HG03066 (cell line): Measurements from ENCODE around the gene SLC12A9.
"Not testable (repeated sequence)": the region's sequence is repeated elsewhere in the genome, so short reads cannot be mapped to it uniquely, and the experiment has no call there.

Experiments used
- ATAC-seq: cut with Tn5 transposase; IDR thresholded peaks from one replicate; pipeline ENCODE4 v1.9.1; 2021; ENCODE audit warnings: low read depth; ENCODE audit not compliant: unreplicated experiment

SLC12A9 gene, protein sequence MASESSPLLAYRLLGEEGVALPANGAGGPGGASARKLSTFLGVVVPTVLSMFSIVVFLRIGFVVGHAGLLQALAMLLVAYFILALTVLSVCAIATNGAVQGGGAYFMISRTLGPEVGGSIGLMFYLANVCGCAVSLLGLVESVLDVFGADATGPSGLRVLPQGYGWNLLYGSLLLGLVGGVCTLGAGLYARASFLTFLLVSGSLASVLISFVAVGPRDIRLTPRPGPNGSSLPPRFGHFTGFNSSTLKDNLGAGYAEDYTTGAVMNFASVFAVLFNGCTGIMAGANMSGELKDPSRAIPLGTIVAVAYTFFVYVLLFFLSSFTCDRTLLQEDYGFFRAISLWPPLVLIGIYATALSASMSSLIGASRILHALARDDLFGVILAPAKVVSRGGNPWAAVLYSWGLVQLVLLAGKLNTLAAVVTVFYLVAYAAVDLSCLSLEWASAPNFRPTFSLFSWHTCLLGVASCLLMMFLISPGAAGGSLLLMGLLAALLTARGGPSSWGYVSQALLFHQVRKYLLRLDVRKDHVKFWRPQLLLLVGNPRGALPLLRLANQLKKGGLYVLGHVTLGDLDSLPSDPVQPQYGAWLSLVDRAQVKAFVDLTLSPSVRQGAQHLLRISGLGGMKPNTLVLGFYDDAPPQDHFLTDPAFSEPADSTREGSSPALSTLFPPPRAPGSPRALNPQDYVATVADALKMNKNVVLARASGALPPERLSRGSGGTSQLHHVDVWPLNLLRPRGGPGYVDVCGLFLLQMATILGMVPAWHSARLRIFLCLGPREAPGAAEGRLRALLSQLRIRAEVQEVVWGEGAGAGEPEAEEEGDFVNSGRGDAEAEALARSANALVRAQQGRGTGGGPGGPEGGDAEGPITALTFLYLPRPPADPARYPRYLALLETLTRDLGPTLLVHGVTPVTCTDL

DNA sequence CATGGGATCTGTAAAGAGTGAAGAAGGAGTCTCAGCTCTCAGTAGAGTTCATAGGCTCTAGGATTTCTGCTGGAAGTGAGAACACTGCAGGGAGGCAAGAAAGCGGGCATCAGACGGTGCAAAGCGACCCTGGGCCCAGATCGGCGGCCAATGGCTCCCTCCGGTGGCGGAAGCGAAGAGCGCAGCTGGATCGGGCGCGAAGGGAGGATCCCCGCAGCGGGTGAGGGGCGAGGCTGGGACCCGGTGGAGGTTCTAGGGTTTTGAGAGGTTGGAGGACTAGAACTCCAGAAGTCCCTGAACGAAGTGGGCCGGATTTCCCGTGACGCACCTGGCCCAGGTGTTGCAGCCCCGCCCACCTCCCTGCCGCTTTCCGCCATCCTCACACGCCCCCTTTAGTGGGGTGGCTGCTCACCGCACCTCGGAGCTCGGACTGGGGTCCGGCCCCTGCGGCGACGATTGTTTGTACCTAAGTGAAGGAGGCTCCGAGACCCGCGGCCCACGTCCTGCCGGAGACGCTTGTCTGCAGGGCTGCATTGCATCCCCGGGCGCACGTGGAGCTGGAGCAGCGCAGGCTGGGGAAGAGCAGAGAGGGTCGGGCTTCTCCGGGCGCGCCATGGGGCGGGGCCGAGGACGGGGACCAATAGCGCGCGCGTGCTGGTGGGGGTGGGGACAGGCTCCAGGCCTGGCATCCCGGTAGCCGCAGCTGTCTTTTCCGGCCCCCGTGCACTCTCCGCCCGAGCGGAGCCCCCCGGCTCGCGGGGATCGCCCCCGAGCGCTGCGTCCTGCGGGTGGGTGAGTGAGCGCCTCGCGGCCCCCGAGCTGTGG is at the start of gene SLC12A9:
SLC12A9 (plus strand) TSS at position 666 of the 825 bp plus-strand sequence. CDS start 1,485 bp downstream, outside the sequence.
- peak; percentile 81 for ATAC-seq

DNA sequence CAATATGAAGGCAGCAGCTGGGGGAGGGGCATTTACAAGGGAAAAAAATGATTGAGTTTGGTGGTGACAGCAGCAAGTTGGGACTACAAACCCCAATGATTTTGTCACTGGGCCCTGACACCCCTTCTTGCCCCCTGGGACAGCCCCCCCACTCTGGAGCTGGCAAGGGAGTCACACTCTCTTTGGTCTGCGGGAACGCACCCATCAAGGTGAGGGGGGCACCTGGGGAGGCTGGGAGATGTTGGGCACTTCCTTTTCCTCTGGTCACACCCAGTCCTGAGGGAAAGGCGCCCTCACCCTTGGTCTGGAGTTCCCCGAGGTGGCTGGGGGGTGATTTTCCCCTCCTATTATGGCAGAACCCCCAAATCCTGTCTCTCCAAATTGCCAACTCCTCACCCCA is 49.6 kb upstream of the SLC12A9 start:
- no peak for ATAC-seq

DNA sequence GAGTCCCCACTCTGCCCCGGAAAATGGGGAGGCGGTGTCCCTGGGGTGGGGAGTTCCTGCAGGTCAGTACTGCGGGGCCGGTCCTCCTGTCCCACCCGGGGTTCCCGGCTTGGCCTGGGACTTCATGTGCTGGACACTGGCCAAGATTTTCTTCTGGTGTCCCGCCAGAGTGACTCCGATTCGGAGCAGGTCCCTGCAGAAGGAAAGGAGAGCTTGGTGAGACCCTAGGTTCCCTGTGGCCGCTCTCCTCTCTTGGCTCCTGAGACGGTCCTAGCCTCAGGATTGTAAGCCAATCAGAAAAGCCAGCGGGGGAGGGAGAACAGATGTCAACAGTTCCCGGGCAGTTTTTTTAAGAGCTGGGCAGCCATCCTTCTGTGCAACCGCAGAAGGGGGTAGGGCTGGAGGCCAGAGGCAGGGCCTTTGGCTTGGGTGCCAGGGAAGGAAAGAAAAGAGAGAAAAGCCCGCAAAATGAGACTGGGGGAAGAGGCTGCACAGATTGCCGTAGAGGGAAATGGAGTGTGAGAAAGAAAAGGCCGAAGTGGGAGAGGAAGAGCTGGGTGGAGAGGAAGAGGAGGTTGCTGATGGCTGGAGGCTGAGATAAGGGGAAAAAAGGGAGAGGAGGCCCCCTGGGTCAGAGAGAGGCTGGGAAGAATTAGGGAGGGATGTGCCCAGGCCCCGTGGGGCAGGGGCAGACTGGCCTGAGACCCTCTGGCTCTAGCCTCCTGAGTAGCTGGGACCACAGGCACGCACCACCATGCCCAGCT is 48.9 kb upstream of the SLC12A9 start:
- peak; percentile 76 for ATAC-seq

DNA sequence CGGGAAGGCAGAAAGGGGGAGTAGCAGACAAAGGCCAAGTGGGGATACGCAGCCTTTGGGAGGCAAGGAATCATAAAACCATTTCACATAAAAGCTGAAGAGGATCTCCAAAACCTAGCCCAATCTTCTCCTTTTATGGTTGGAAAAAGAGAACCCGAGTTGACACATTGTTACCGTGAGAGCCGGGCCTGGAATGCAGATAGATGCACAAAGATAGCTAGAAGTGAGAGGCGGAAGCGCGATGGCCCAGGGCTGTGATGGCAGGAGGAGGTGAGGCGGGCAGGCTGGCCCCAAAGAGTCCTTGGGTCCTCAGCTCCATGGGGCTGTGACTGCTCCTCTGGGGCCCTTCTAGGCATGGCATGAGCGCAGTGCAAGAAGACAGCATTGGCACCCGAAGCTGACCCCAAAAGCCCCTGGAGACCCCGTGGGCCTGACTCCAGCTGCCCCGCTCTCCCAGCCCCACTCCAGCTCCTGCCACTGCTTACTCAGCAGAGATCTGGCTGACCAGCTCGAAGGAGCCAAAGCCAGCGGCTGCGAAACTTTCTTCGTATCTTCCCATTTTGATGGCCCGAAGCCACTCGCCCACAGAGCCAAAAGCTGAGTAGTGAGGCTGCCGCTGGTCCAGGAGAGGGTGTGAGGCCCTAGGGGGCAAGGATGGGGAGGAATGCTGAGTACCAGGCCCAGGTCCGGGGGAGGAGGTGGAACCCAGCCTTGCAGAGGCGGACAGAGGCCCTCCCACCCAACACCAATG is 47.7 kb upstream of the SLC12A9 start:
- ATAC-seq, result no peak

DNA sequence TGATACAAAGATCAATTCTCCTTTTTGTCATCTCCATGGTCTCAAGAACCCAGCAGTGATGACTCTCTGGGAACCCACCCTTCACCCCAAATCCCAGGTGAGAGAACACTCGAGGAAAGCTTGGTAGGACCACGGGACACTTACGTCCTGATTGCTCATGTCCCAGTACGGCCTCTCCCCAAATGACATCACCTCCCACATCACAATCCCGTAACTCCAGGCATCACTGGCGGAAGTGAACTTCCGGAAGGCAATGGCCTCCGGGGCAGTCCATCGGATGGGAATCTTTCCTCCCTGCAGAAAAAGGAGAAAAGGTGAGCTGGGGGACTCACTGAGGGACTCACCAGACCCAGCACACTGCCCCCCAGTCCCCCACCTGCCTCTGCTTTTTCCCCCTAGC is 46.2 kb upstream of the SLC12A9 start:
- no peak for ATAC-seq

DNA sequence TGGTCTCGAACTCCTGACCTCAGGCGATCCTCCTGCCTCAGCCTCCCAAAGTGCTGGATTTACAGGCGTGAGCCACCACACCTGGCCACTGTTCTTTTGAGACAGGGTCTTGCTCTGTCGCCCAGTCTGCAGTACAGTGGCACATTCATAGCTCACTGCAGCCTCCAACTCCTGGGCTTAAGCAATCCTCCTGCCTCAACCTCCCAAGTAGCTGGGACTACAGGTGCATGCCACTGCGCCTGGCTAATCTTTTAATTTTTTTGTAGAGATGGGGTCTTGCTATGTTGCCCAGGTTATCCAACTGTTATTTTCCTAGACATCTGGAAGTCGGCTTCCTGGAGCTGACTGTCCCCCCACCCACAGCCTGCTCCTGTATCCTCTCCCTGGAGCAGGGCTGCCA is 45.6 kb upstream of the SLC12A9 start:
- ATAC-seq, result not testable (repeated sequence)

DNA sequence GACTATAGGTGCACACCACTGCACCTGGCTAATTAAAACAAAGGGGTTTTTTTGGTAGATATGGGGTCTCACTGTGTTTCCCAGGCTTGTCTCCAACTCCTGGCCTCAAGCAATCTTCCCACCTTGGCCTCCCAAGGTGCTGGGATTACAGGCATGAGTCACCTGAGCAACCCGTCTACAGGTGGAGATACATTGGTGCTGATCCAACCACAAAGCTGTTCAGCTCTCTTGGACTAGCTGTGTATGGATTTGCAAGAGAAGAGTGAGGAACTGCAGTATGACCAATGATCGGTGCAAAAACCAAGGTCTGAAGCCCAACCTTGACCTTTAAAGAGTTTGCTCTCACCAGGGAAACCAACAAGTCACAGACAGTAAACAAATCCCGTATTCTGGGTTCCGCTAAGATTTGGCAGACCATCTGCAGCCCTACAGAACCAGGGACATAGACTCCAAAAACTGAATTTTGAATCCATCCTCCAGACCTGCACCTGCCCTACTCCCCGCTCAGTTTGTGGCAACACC is 44.1 kb upstream of the SLC12A9 start:
- no peak for ATAC-seq

DNA sequence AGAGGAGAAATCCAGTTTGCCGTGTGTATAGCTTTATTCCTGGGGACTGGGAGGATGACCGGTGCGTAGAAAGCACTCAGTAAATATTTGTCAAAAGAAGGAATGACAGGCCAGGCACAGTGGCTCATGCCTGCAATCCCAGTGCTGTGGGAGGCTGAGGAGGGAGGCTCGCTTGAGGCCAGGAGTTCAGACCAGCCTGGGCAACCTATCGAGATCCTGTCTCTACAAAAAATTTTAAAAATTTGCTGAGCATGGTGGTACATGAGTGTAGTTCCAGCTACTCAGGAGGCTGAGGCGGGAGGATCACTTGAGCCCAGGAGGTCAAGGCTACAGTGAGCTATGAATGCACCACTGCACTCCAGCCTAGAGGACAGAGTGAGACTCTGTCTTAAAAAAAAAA is 41.0 kb upstream of the SLC12A9 start:
- ATAC-seq, result no peak

DNA sequence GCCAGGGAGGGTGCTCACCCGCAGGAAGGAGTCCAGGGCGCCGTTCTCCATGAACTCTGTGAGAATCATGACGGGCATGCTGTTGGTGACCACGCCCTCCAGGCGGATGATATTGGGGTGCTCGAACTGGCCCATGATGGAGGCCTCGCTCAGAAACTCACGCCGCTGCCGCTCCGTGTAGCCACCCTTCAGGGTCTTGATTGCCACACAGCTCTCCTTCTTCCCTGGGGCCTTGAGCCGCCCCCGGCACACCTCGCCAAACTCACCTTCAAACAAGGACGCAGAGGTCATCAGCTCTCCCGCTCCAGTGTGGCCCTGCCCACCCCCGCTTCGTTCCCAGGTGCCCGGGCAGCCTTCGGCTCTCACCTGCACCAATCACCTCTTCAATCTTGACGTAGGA is 39.8 kb upstream of the SLC12A9 start:
- no peak for ATAC-seq

DNA sequence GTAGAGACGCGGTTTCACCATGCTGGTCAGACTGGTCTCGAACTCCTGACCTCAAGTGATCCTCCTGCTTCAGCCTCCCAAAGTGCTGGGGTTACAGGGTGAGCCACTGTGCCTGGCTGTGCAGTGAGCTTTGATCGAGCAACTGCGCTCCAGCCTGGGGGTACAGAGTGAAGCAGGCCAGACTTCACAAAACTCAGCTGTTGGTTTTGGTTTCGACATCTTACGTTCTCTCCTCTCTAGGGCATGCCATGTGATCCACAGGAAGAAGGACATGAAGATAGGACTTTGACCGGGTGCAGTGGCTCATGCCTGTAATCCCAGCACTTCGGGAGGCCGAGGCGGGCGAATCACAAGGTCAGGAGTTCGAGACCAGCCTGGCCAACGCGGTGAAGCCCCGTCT is 36.0 kb upstream of the SLC12A9 start:
- not testable (repeated sequence) for ATAC-seq

DNA sequence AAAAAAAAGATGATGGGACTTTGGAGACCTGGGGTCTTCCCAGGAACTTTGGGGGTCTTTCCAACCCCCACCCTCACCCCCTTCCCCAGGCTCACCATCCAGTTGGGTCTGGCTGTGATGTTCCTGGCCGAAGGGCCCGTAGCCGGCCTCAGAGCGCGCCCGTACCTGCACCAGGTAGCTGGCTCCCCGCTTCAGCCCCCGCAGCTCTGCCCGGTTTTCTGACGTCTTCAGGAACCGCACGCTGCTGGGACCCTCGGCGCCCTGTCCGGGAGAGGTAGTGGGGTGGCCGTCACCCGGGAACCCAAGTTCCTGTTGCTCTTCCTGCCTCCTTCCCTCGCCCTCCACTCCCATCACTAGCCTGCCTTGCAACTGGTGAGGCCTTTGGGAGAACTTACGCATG is 35.4 kb upstream of the SLC12A9 start:
- no peak for ATAC-seq

DNA sequence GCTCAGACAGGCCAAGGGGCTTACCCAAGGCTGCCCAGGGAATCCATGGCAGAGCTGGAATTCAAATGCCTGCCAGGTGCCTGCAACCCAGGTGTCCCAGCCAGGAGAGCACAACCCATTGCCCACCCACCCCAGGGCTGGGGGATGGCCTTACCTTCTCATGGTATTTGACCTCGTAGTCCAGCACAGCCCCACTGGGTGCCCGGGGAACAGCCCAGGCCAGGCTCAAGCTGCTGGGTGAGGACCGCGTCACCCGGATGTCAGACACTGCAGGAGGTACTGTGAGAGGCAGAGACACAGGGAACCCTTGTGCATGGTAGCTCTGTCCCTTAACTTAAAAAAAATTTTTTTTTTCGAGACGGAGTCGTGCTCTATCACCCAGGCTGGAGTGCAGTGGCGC is 34.1 kb upstream of the SLC12A9 start:
- no peak for ATAC-seq

DNA sequence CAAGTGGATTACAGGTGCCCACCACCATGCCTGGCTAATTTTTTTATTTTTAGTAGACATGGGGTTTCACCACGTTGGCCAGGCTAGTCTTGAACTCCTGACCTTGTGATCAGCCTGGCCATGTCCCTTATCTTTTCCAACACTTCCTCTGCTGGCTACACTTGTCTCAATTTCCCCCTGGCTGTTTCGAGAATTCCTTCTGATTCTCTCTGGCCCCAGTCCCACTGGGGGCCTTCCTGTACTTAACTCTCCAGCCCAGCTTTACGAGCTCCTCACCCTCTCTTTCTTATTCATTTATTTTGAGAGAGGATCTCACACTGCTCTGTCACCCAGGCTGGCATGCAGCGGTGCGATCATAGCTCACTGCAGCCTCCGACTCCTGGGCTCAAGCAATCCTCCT is 33.7 kb upstream of the SLC12A9 start:
- ATAC-seq, result no peak

DNA sequence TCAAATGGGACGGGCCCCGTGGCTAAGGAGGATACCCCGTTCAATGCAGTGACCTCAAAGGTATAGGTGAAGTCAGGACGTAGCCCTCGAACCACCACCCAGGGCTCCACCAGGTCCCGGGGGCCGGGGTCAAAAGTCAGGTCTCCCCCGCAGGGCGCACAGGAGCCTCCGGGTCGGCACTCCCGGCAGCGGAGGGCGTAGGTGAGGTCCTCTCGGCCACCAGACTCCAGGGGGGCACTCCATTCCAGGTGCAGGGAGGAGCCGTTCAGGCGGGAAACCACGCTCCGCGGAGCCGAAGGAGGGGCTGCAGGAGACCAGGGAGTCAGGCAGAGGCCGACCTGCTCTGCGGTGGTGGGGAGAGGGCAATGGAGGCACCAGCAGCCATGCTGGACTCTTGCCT is 32.9 kb upstream of the SLC12A9 start:
- ATAC-seq, result no peak

DNA sequence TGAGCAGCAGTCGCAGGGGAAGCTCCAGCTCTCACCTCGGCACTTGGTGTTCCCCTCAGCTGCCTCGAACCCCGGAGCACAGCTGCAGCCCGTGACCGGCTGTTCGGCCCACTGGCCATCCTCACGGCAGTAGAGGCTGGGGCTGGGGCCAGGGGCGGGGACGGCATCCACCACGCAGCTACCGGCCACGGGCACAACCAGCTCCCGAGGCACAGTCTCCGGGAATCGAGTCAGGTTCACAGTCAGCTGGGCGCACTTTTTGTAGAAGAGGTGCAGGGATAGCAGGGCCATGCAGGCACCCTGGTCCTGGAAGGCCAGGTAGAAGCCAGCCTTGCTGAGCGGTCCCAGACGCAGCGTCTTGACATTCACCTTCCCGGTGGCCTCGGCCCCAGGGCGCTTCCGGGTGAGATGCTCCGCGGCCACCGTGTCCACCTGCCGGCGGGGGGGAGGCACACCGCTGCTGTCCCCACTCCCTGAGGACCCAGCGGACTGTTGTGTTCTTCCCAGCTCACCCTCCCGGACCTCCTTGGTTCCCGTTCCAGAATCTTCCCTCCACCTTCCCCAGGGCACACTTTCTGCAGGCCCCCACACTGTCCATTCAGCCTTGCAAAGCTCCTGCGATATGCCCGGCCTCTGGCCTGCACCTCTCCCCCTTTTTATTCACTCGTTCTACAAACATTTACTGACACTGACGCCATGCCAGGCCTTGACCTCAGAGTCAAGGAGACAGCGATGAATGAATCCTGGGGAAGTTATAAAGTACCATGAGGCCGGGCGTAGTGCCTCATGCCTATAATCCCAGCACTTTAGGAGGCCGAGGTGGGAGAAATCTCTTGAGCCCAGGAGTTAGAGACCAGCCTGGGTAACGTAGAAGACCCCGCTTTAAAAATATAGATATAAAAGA is 30.0 kb upstream of the SLC12A9 start:
- no peak for ATAC-seq

DNA sequence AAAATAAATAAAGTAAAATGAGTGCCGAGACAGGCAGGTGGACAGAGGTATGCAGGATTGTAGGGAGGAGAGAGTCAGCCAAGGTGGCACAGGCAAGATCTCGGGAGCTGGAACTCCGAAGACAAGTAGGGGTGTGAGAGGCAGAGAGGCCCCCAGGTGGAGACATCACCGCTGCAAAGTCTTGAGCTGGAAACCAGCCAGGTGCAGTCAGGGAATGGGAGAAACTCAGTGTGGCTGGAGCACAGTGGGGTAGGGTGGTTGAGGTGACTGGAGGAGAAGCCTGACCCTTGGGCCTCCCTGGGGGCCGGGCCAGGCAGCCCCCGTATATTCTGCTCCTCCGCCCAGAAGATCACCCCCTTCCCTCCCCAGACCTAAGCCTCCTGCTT is 29.4 kb upstream of the SLC12A9 start:
- ATAC-seq, result no peak

DNA sequence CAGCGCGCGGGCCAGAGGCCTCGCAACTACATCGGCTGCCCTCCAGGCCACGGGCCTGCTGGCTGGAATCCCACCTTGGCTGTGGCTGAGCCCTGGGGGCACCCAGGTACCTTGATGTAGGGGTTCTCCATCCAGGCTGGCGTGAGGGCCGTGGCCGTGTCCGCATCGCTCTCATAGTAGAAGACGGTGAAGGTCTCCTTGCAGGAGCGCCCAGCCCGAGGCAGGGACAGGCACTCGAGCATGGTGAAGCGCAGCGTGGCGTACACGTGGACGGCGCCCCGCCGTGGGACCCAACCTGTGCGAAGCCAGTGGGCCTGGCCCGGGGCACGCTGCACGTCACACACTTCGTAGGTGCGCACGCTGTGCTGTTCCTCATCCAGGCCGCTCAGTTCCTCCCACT is 29.0 kb upstream of the SLC12A9 start:
- no peak for ATAC-seq
